ENCODE data around the gene NUDT6.
"Not testable (repeated sequence)": the region's sequence is repeated elsewhere in the genome, so short reads cannot be mapped to it uniquely, and the experiment has no call there.

The NUDT6 gene

GRCh38 chr4:122845066-122845465 is 77.3 kb downstream of the NUDT6 start:
- Histone ChIP-seq H3K27me3 (ENCODE audit: insufficient read depth, low read length) (no peaks in the 10 kb centered on the region), H3K79me2 (ENCODE audit: insufficient read depth, low read length) (no peaks in the 10 kb centered on the region), H4K20me1 (ENCODE audit: insufficient read depth, low read length) (no peaks in the 10 kb centered on the region), H3K9me3 (ENCODE audit: low read length) (no peaks in the 10 kb centered on the region), H2AFZ (ENCODE audit: low read length) (no peak overlapping the region), H3K4me3 (ENCODE audit: low read depth, low read length, poor library complexity, severe bottlenecking) (no peak overlapping the region), H3K27ac (ENCODE audit: low read depth, low read length, poor library complexity, severe bottlenecking) (no peak overlapping the region), H3K36me3 (ENCODE audit: insufficient read depth, low read length) (no peaks in the 10 kb centered on the region), H3K9ac (ENCODE audit: low read length) (no peak overlapping the region), H3F3A (ENCODE audit: insufficient read depth, low read length) (no peaks in the 10 kb centered on the region), H3K4me2 (ENCODE audit: low read length) (no peak overlapping the region), H3K9me2 (ENCODE audit: low read depth, low read length) (no peaks in the 10 kb centered on the region), H3K4me1 (ENCODE audit: insufficient read depth, low read length, severe bottlenecking) (no peaks in the 10 kb centered on the region)
- no peak for TF ChIP-seq EZH2 (IDR thresholded peaks at IDR 0.05; ENCODE audit: borderline replicate concordance, low read length)
- TF ChIP-seq CTCF (IDR thresholded peaks at IDR 0.05; ENCODE audit: low read length), result no peak

GRCh38 chr4:122844391-122844790 is 78.0 kb downstream of the NUDT6 start:
- not testable (repeated sequence) for H3K27ac ChIP-seq (ENCODE audit: low read depth, low read length, poor library complexity, severe bottlenecking); H2AFZ ChIP-seq (ENCODE audit: low read length); H3K79me2 ChIP-seq (ENCODE audit: insufficient read depth, low read length); H3K9me3 ChIP-seq (ENCODE audit: low read length); H4K20me1 ChIP-seq (ENCODE audit: insufficient read depth, low read length); H3K9ac ChIP-seq (ENCODE audit: low read length); H3F3A ChIP-seq (ENCODE audit: insufficient read depth, low read length); H3K36me3 ChIP-seq (ENCODE audit: insufficient read depth, low read length); H3K4me1 ChIP-seq (ENCODE audit: insufficient read depth, low read length, severe bottlenecking); H3K27me3 ChIP-seq (ENCODE audit: insufficient read depth, low read length); H3K4me2 ChIP-seq (ENCODE audit: low read length); H3K4me3 ChIP-seq (ENCODE audit: low read depth, low read length, poor library complexity, severe bottlenecking); H3K9me2 ChIP-seq (ENCODE audit: low read depth, low read length)

GRCh38 chr4:122842984-122843531 is 79.3 kb downstream of the NUDT6 start:
- H2AFZ ChIP-seq (ENCODE audit: low read length), result no peak overlapping the region
- no peak overlapping the region for H3K4me2 ChIP-seq (ENCODE audit: low read length)
- TF ChIP-seq CTCF (IDR thresholded peaks at IDR 0.05; ENCODE audit: low read length) (no peak), EZH2 (IDR thresholded peaks at IDR 0.05; ENCODE audit: borderline replicate concordance, low read length) (no peak)
- H3K36me3 ChIP-seq (ENCODE audit: insufficient read depth, low read length), result no peaks in the 10 kb centered on the region
- no peaks in the 10 kb centered on the region for H3K27me3 ChIP-seq (ENCODE audit: insufficient read depth, low read length)
- no peaks in the 10 kb centered on the region for H4K20me1 ChIP-seq (ENCODE audit: insufficient read depth, low read length)
- H3K27ac ChIP-seq (ENCODE audit: low read depth, low read length, poor library complexity, severe bottlenecking), result no peak overlapping the region
- H3K79me2 ChIP-seq (ENCODE audit: insufficient read depth, low read length), result no peaks in the 10 kb centered on the region
- H3K4me3 ChIP-seq (ENCODE audit: low read depth, low read length, poor library complexity, severe bottlenecking), result no peak overlapping the region
- H3K9ac ChIP-seq (ENCODE audit: low read length), result no peak overlapping the region
- H3K4me1 ChIP-seq (ENCODE audit: insufficient read depth, low read length, severe bottlenecking), result no peaks in the 10 kb centered on the region
- H3K9me2 ChIP-seq (ENCODE audit: low read depth, low read length), result no peaks in the 10 kb centered on the region
- H3F3A ChIP-seq (ENCODE audit: insufficient read depth, low read length), result no peaks in the 10 kb centered on the region
- no peaks in the 10 kb centered on the region for H3K9me3 ChIP-seq (ENCODE audit: low read length)
